Subcutaneous adipose tissue (tissue), 4 donors: ENCODE results near the gene RPL36AL. TPM values are rescaled to one million over a fixed set of nuclear protein-coding genes. Genes with fewer than 3 reads are reported as not detected.

Source experiments
- CTCF ChIP-seq: fragments of 450-650 bp; IDR thresholded peaks from one replicate; pipeline ENCODE4 v1.5.1; 2016; ENCODE audit warnings: low read depth, mild to moderate bottlenecking, control low read depth, antibody characterized with exemption, moderate library complexity
- total RNA-seq, 4 donors: library from RNA; depleted of rRNA; stranded (reverse); fragments of >200 nt; gene quantifications; one replicate each; pipeline ENCODE4 v1.1.0, GENCODE V29; 2016

RPL36AL gene
- total RNA-seq, 4 donors from 2014 or later = 170 to 230 (median 206) TPM

DNA sequence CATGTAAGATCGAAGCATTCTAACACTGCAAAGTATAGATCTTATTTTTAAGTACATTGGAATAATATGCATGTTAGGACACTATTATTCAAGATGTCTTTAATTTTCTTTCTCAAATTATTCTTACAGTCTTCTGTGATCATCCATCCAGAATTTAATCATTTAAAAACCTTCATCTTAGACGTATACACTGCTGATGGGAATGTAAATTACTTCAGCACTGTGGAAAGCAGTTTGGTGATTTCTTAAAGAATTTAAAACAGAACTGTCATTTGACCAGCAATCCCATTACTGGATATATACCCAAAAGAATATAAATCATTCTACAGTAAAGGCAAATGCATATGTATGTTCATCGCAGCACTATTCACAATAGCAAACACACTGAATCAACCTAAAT is 31.0 kb downstream of the RPL36AL start:
- TF ChIP-seq CTCF = no peak

- TF ChIP-seq CTCF = no peak
Measured at GRCh38 chr14:49586673-49587460, 33.6 kb downstream of the RPL36AL start.

DNA sequence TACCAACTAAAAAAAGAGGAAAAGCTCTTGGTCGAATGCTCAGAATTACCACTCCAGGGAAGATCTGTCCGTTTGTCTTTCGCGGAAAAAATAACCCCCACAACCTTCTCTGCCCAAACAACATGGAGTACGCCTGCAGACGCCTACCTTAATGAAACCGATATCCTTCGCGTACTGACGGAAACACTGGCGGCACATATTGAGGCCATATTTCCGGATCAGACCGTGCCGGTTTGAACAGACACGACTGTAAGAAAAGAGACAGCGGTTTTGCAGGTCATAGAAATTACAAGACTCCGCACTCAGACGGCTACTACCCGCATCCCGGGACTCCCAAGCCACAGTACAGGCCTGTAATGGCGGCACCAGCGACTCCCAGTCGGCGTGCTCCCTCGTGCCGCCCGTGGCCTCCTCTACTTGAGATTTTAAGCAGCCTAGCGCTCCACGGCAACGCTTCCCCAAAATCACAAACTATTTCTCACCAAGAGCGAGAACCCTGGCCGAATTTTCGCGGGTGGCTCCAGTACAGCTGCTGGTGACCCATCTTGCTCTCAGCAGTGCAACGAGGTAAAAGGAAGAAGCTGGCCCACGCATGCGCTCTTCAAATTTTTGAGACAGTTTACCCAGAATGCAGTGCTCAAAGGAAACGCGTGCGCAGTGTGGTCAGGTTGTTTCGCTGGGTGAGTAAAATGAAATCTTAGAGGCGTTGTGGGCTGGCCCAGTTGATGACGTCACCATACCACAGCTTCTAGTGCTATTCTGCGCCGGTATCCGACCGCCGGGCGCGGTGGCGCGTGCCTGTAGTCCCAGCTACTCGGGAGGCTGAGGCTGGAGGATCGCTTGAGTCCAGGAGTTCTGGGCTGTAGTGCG is 34.4 kb downstream of the RPL36AL start, which contains the start of gene RPS29:
Gene RPS29 (minus strand): TSS at position 578 of the 870 bp plus-strand sequence. CDS start 34 bp downstream, at position 544.
- no peak for TF ChIP-seq CTCF

GRCh38 chr14:49584058-49584457 is 36.4 kb downstream of the RPL36AL start:
- TF ChIP-seq CTCF = no peak

DNA sequence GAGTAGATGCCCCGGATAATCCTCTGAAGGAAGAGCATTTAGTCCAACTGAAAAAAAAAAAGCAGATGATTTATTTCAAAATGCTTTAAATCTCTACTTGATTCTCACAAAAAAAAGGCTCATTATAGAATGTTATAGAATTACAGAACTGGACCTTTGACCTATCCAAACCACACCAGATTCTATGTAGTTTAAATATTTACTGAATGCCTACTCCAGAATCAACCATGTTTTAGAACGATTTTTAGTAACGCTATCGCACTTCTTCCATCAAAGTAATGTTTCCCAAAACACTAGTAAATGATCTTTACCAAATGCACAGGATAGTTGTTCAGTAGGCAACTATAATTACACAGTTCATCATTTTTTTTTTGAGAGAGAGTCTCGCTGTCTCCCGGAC is 36.8 kb downstream of the RPL36AL start:
- no peak for TF ChIP-seq CTCF

- no peak for TF ChIP-seq CTCF
Measured at GRCh38 chr14:49582113-49582977, 38.1 kb downstream of the RPL36AL start.
